GM18867 (cell line): ENCODE results near the gene TPSAB1.
"Not testable (repeated sequence)": the region's sequence is repeated elsewhere in the genome, so short reads cannot be mapped to it uniquely, and the experiment has no call there.

Source experiments
- ATAC-seq: cut with Tn5 transposase; IDR thresholded peaks from one replicate; pipeline ENCODE4 v1.9.1; 2021; ENCODE audit warnings: mild to moderate bottlenecking, moderate library complexity; ENCODE audit not compliant: unreplicated experiment

Gene TPSAB1

GRCh38 chr16:1264345-1265089 is 24.0 kb downstream of the TPSAB1 start:
- no peak for ATAC-seq

- ATAC-seq, result no peak
Measured at GRCh38 chr16:1265090-1265630, 24.7 kb downstream of the TPSAB1 start.

GRCh38 chr16:1265826-1266225 is 25.3 kb downstream of the TPSAB1 start:
- ATAC-seq, result no peak

GRCh38 chr16:1269418-1269817 is 28.9 kb downstream of the TPSAB1 start:
- ATAC-seq, result not testable (repeated sequence)

- no peak for ATAC-seq
Measured at GRCh38 chr16:1271380-1271723, 30.8 kb downstream of the TPSAB1 start.

GRCh38 chr16:1271724-1272413 is 31.4 kb downstream of the TPSAB1 start:
- not testable (repeated sequence) for ATAC-seq

- ATAC-seq, result no peak
Measured at GRCh38 chr16:1272453-1273198, 32.1 kb downstream of the TPSAB1 start.

- no peak for ATAC-seq
Measured at GRCh38 chr16:1273816-1274215, 33.3 kb downstream of the TPSAB1 start.

GRCh38 chr16:1274767-1275166 is 34.3 kb downstream of the TPSAB1 start:
- ATAC-seq, result no peak

- ATAC-seq, result no peak
Measured at GRCh38 chr16:1275791-1276579, 35.5 kb downstream of the TPSAB1 start.

GRCh38 chr16:1276580-1276878 is 36.0 kb downstream of the TPSAB1 start:
- ATAC-seq, result no peak

GRCh38 chr16:1277151-1277598 is 36.7 kb downstream of the TPSAB1 start:
- ATAC-seq, result no peak

GRCh38 chr16:1277617-1278282 is 37.2 kb downstream of the TPSAB1 start:
- no peak for ATAC-seq

GRCh38 chr16:1278477-1278876 is 38.0 kb downstream of the TPSAB1 start:
- no peak for ATAC-seq

GRCh38 chr16:1279081-1279944 is 38.8 kb downstream of the TPSAB1 start:
- no peak for ATAC-seq

- no peak for ATAC-seq
Measured at GRCh38 chr16:1279945-1280589, 39.6 kb downstream of the TPSAB1 start.

- ATAC-seq, result no peak
Measured at GRCh38 chr16:1280783-1281182, 40.3 kb downstream of the TPSAB1 start.

GRCh38 chr16:1281517-1281916 is 41.0 kb downstream of the TPSAB1 start:
- no peak for ATAC-seq
